ENCODE results near the gene ERFE.
"Not testable (repeated sequence)": the region's sequence is repeated elsewhere in the genome, so short reads cannot be mapped to it uniquely, and the experiment has no call there.

ERFE gene

GRCh38 chr2:238170386-238171071, 11.8 kb downstream of the ERFE start:
- DNase-seq = no peak

- not testable (repeated sequence) for DNase-seq
Measured at GRCh38 chr2:238171072-238171431, 12.3 kb downstream of the ERFE start.

GRCh38 chr2:238171575-238172187, 12.9 kb downstream of the ERFE start:
- DNase-seq = no peak

- DNase-seq = no peak
Measured at GRCh38 chr2:238172439-238172838, 13.7 kb downstream of the ERFE start.

- DNase-seq = peak in 1 of 2 experiments; percentile 25
Measured at GRCh38 chr2:238173692-238174091, 14.9 kb downstream of the ERFE start.

- no peak for DNase-seq
Measured at GRCh38 chr2:238174291-238174690, 15.5 kb downstream of the ERFE start.

- DNase-seq = no peak
Measured at GRCh38 chr2:238174701-238175100, 15.9 kb downstream of the ERFE start.

- no peak for DNase-seq
Measured at GRCh38 chr2:238176613-238177012, 17.8 kb downstream of the ERFE start.

GRCh38 chr2:238180554-238180953, 21.8 kb downstream of the ERFE start:
- DNase-seq = no peak

- DNase-seq = no peak
Measured at GRCh38 chr2:238182362-238182761, 23.6 kb downstream of the ERFE start.

- no peak for DNase-seq
Measured at GRCh38 chr2:238183821-238184220, 25.1 kb downstream of the ERFE start.

- no peak for DNase-seq
Measured at GRCh38 chr2:238187618-238188548, 29.1 kb downstream of the ERFE start.

GRCh38 chr2:238190445-238190844, 31.7 kb downstream of the ERFE start:
- DNase-seq = no peak

- peak; percentile 25 to 45 for DNase-seq
Measured at GRCh38 chr2:238202326-238203093, 43.7 kb downstream of the ERFE start.

GRCh38 chr2:238203094-238203972, 44.6 kb downstream of the ERFE start, which contains the start of gene ILKAP:
Gene ILKAP (minus strand): TSS chr2:238203695. CDS start chr2:238203553, 142 bp downstream.
- peak; percentile 49 to 79 for DNase-seq

- no peak for DNase-seq
Measured at GRCh38 chr2:238203973-238204683, 45.4 kb downstream of the ERFE start.

- DNase-seq = no peak
Measured at GRCh38 chr2:238207006-238207405, 48.2 kb downstream of the ERFE start.

GRCh38 chr2:238216651-238217184, 57.9 kb downstream of the ERFE start:
- peak; percentile 48 to 77 for DNase-seq
